RWPE1 (cell line): Measurements from ENCODE around the gene PIK3R2.

Experiments used
- CTCF ChIA-PET: fragments of 350-600 bp; sonication (Branson Sonifier 250); formaldehyde crosslinking; extraction: SDS; loops from one replicate; lab custom pipeline; 2021; lab: Yijun Ruan, JAX
- POLR2A ChIA-PET: fragments of 400-600 bp; formaldehyde crosslinking; extraction: SDS; loops from one replicate; lab custom pipeline; 2020; ENCODE audit warnings: antibody characterized with exemption; ENCODE audit not compliant: low non-redundant PET; lab: Yijun Ruan, JAX
- DNase-seq: peaks from one replicate; pipeline ENCODE4 v3.0.0; 2012; ENCODE audit warnings: low spot score
- H3K27ac ChIP-seq: fragments of 450-650 bp; 2 replicates; pipeline ENCODE4 v1.5.1; 2017
- CTCF ChIP-seq: fragments of 450-650 bp; conservative IDR thresholded peaks from 2 replicates; pipeline ENCODE4 v1.5.1; 2017; ENCODE audit warnings: low read depth, mild to moderate bottlenecking

PIK3R2 gene

GRCh38 chr19:18193388-18194180 is 40.6 kb downstream of the PIK3R2 start:
- TF ChIP-seq CTCF, result no peak
- CTCF ChIA-PET, result interaction anchor here (1.5 kb wide), 1 partner anchor 58 kb away, joined by 8 read pairs; no protein-coding TSS in a partner anchor
- POLR2A ChIA-PET, result interaction anchor here (0.5 to 1.0 kb wide), 4 partner anchors 9 to 81 kb away, joined by 3 to 7 read pairs (median 3); partner anchors contain the start of gene RAB3A
- DNase-seq, result no peak
- peak overlapping the region; percentile 98 for H3K27ac ChIP-seq

- DNase-seq, result no peak
- TF ChIP-seq CTCF, result no peak
- POLR2A ChIA-PET, result no interaction called here
- peak overlapping the region; percentile 98 for H3K27ac ChIP-seq
- CTCF ChIA-PET, result interaction anchor here (1.5 kb wide), 1 partner anchor 58 kb away, joined by 8 read pairs; no protein-coding TSS in a partner anchor
Observed at GRCh38 chr19:18194181-18194530, 41.2 kb downstream of the PIK3R2 start.

- ChIA-PET POLR2A (no interaction called here), CTCF (interaction anchor here (0.6 to 1.5 kb wide), 2 partner anchors 57 to 81 kb away, joined by 4 to 8 read pairs; no protein-coding TSS in a partner anchor)
- DNase-seq, result peak; percentile 63
- no peak for TF ChIP-seq CTCF
- peak overlapping the region; percentile 98 for H3K27ac ChIP-seq
Observed at GRCh38 chr19:18194554-18195238, 41.7 kb downstream of the PIK3R2 start.

GRCh38 chr19:18196511-18196845 is 43.5 kb downstream of the PIK3R2 start:
- ChIA-PET CTCF (interaction anchor here (1.1 to 2.2 kb wide), 2 partner anchors 55 to 78 kb away, joined by 3 to 5 read pairs; no protein-coding TSS in a partner anchor), POLR2A (no interaction called here)
- TF ChIP-seq CTCF, result no peak
- no peak for DNase-seq
- peak overlapping the region; percentile 98 for H3K27ac ChIP-seq

- ChIA-PET CTCF (interaction anchor here (2.2 kb wide), 1 partner anchor 54 kb away, joined by 5 read pairs; no protein-coding TSS in a partner anchor), POLR2A (no interaction called here)
- DNase-seq, result no peak
- peak overlapping the region; percentile 98 for H3K27ac ChIP-seq
- TF ChIP-seq CTCF, result no peak
Observed at GRCh38 chr19:18197306-18197705, 44.3 kb downstream of the PIK3R2 start.

- H3K27ac ChIP-seq, result peak overlapping the region; percentile 98
- TF ChIP-seq CTCF, result no peak
- no peak for DNase-seq
- POLR2A ChIA-PET, result interaction anchor here (0.6 kb wide), 1 partner anchor 33 kb away, joined by 3 read pairs; no protein-coding TSS in a partner anchor
- CTCF ChIA-PET, result interaction anchor here (0.5 to 2.2 kb wide), 2 partner anchors 35 to 54 kb away, joined by 3 to 5 read pairs; no protein-coding TSS in a partner anchor
Observed at GRCh38 chr19:18197941-18198340, 45.0 kb downstream of the PIK3R2 start.
